ENCODE data around the gene IL17C.

DNA sequence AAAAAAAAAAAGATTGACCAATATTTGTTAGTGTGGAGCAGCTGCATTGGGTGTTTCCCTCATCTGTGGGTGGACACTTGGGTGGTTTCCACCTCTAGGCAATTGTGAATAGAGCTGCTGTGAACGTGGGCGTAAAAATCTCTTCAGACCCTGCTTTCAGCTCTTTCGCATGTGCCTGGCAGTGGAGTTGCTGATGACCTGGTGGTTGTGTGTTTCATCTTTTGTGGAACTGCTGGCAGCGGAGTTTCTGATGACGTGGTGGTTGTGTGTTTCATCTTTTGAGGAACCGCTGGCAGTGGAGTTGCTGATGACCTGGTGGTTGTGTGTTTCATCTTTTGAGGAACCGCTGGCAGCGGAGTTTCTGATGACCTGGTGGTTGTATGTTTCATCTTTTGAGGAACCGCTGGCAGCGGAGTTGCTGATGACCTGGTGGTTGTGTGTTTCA lies 46.8 kb upstream of the IL17C start:
- TF ChIP-seq, protein P1, sequence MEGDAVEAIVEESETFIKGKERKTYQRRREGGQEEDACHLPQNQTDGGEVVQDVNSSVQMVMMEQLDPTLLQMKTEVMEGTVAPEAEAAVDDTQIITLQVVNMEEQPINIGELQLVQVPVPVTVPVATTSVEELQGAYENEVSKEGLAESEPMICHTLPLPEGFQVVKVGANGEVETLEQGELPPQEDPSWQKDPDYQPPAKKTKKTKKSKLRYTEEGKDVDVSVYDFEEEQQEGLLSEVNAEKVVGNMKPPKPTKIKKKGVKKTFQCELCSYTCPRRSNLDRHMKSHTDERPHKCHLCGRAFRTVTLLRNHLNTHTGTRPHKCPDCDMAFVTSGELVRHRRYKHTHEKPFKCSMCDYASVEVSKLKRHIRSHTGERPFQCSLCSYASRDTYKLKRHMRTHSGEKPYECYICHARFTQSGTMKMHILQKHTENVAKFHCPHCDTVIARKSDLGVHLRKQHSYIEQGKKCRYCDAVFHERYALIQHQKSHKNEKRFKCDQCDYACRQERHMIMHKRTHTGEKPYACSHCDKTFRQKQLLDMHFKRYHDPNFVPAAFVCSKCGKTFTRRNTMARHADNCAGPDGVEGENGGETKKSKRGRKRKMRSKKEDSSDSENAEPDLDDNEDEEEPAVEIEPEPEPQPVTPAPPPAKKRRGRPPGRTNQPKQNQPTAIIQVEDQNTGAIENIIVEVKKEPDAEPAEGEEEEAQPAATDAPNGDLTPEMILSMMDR (IDR thresholded peaks at IDR 0.05), result no peak
- TF ChIP-seq EP300 (IDR thresholded peaks at IDR 0.05), result no peak
- no peak for TF ChIP-seq POLR2A (IDR thresholded peaks at IDR 0.05)
